Measurements from ENCODE around the gene MUSTN1.

DNA sequence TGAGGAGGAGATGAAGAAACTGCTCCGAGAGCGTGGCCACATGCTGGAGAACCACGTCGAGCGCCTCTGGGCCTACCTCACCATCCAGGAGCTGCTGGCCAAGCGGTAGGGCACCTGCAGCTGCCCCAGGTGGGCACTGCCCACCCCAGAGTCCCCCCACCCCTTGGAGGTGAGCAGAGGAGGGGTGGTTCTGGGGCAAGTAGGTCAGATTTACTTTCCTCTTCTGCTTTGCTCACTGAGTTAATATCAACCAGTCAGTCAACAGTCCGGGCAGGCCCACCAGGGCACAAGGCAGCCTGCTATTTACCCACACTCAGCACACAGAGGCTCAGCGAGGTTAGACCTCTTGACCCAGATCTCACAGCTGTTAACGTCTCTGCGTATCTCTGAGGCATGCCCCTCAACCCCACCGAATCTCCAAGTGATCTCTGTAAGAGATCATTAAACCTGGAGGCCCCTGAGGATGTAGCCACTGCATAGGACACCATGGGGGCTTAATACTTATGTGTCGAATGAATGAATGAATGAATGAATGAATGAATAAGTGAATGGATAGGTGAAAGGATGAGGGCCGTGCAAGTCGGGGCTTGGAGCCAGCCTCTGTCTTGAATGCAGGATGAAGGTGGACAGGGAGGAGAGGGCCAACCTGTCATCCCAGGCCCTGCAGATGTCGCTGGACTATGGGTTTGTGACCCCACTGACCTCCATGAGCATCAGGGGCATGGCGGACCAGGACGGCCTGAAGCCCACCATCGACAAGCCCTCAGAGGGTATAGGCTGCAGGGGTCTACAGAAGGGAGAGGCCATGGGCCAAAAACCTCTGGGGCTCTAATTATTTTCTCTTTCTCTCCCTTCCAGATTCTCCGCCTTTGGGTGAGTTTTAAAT is 48.2 kb downstream of the MUSTN1 start:
- no peak for TF ChIP-seq POLR2A (IDR thresholded peaks at IDR 0.05)
- TF ChIP-seq, protein P1, sequence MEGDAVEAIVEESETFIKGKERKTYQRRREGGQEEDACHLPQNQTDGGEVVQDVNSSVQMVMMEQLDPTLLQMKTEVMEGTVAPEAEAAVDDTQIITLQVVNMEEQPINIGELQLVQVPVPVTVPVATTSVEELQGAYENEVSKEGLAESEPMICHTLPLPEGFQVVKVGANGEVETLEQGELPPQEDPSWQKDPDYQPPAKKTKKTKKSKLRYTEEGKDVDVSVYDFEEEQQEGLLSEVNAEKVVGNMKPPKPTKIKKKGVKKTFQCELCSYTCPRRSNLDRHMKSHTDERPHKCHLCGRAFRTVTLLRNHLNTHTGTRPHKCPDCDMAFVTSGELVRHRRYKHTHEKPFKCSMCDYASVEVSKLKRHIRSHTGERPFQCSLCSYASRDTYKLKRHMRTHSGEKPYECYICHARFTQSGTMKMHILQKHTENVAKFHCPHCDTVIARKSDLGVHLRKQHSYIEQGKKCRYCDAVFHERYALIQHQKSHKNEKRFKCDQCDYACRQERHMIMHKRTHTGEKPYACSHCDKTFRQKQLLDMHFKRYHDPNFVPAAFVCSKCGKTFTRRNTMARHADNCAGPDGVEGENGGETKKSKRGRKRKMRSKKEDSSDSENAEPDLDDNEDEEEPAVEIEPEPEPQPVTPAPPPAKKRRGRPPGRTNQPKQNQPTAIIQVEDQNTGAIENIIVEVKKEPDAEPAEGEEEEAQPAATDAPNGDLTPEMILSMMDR (IDR thresholded peaks at IDR 0.05), result no peak
